ENCODE results near the gene FCN1.

Gene FCN1

DNA sequence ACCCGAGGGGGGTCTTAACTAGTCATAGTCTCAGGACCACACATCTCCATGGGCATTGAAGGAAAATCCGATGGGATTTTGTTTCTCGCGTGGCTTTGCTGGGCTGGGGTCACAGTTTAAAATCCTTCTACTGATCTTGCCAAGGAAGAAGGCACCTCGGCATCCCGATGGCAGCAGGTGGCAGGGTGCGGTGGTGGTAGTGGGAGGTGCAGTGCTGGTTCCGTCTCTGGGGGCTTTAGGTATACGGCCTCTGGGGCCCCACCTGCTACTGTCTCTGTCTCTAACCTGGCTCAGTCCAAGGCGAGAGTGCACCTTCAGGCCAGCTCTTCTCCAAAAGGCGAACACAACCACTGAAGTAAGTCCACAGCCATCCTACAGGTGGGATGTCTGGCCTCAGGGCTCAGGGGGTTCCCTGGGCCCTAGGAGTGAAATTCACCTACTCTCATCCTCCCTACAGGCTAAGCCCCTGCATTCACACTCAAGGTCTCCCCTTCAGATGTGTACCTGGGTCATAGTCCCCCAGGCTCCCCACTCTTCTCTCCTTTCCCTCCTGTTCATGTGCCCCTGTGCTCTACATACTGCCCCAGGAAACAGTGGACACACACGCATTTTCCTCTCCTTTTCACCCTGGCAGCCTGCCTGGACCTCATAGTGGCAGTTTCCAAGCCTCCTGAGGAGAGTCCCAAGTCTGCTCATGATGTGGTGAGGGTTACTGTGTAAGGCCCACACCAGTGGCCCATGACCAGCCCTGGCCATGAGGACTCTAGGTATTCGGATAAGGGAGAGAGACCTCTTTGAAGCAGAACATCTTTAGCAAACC is 37.8 kb downstream of the FCN1 start:
- no peak for DNase-seq (ENCODE audit: low read depth in 1 of 2, low spot score in 1 of 2)

DNA sequence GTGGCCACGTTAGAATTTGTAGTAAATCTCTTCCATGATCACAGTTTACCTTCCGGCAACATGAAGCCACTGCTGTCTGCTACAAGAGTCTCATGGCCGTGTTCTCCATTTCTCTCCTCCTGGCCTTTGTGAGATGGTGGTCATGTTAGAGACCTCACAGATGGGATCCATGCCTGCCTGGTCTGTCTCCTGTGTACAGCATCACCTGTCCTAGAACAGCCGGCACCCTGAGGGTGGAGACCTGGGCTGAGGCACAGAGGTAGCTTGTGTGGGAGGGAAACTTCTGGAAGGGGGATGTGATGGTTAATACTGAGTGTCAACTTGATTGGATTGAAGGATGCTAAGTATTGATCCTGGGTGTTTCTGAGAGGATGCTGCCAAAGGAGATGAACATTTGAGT is 40.2 kb downstream of the FCN1 start:
- DNase-seq (ENCODE audit: low read depth in 1 of 2, low spot score in 1 of 2): no peak

DNA sequence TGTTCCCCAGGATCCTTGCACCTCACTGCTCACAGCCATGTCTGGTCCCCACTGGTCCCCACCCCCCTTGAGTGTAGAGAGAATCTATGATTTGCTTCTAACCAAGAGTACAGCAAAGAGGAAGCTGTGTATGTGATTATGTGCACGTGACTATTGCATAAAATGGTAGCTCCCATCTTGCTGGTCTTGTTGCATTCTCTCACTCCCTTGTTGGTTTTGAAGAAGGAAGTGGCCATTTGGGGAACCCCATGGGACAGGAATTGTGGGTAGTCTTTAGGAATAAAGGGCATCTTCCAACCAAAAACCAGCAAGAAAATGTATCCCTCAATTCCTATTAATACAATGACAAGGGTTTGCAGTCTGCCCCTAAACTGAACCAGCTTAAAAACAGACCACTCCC is 42.3 kb downstream of the FCN1 start:
- DNase-seq (ENCODE audit: low read depth in 1 of 2, low spot score in 1 of 2): no peak

DNA sequence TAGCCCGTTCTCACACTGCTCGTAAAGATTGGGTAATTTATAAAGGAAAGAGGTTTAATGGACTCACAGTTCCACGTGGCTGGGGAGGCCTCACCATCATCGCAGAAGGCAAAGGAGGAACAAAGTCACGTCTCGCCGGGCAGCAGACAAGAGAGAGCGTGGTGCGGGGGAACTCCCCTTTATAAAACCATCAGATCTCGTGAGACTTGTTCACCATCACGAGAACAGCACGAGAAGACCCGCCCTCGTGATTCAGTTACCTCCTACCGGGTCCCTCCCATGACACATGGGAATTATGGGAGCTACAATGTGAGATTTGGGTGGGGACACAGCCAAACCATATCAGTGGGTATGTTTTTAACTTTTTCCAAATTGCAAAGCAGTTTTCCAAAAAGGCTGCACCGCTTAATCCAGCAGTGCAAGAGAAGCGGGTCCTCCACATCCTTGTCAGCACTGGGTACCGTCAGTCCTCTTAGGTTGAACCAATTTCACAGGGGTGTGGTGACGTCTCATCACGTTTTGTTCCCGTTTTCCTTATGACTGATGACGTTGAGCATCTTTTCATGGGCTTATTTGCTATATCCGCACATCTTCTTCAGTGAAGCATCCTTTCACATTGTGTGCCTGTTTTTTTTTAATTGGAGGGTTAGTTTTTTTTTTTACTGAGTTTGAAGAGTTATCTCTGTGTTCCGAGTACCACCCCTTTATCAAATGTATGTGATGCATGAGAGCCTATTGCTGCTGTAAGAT is 45.1 kb downstream of the FCN1 start:
- no peak for DNase-seq (ENCODE audit: low read depth in 1 of 2, low spot score in 1 of 2)

DNA sequence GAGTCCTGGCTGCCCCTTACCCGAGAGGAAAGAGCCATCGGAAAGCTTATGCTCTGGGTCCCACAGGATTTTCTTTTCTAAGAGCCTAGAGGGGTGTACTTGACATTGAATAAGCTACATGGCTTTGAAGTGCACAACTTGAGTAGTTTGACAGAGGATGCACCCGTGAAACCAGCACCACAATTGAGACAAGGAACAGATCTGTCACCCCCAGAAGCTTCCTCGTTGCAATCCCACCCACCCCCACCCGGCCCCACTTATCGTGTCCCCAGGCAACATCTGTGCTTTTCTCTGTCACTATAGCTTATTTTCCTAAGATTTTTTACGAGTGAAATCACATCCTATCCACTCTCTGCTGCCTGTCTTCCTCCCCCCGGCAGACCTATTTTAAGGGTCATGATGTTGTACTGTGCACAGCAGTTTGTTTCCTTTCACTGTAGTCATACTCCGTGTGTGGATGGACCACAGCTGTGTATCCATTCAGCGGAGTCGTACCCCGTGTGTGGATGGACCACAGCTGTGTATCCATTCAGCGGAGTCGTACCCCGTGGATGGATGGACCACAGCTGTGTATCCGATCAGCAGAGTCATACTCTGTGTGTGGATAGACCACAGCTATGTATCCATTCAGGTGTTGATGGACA is 45.9 kb downstream of the FCN1 start:
- no peak for DNase-seq (ENCODE audit: low read depth in 1 of 2, low spot score in 1 of 2)

DNA sequence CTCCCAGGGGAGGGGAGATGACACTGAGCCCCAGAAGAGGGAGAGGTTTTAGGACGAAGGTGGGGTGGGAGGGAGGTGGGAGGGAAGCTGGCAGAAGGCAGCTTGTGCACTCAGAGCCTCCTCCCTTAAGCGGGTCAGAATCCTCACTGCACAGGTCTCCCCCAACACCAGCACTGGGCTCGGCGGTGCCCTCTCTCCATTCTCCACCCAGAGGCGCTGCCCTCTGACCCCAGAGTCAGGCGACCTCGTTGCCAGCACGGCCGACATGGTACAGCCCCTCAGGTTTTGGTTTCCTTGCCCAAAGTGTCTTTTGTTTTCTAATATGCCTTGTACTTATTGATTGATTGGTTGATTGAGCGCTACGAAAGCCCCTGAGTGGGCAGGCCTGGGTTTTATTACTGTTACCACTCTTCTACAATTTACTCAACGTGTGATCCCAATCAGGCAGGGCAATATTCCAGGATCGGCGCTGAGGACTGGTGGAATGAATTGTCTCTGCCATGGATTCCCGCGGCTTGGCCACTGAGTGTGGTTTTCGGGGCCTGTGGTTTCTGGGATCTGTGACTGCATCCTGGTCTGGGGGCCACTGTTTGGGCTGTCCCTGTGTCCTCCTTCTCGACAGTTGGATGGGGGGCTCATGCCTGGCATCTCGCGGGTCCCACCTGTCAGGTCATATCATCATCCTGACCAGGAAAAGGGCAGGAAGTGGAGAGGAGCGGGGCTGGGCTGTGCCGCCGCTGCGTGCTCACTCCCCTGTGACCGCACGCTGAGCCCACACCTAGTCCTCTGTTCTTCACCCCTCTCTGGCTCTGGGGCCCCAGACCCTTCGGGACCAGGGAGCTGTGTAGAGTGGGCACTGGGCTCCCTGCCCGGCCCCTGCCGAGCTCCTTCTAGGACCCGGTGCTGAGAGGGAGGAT is 46.7 kb downstream of the FCN1 start:
- DNase-seq (ENCODE audit: low read depth in 1 of 2, low spot score in 1 of 2): no peak

DNA sequence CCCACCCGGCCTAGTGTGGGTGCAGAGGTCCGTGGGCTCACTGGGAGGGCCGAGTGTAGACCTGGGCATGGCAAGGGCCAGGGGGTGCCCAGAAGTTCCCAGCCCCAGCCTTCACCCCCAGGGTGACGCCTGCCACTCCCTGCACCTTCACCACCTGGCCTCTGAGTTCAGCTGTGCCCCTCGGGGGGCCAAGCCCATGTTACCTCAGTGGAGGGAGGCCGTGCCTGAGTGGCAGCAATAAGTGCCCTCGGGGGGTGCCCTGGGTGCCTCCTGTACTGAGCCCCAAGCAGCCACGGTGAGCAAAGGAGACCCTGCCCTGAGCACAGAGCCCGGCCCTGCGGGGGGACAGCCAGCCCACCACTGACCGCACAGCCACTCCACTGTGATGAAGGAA is 47.4 kb downstream of the FCN1 start:
- no peak for DNase-seq (ENCODE audit: low read depth in 1 of 2, low spot score in 1 of 2)

DNA sequence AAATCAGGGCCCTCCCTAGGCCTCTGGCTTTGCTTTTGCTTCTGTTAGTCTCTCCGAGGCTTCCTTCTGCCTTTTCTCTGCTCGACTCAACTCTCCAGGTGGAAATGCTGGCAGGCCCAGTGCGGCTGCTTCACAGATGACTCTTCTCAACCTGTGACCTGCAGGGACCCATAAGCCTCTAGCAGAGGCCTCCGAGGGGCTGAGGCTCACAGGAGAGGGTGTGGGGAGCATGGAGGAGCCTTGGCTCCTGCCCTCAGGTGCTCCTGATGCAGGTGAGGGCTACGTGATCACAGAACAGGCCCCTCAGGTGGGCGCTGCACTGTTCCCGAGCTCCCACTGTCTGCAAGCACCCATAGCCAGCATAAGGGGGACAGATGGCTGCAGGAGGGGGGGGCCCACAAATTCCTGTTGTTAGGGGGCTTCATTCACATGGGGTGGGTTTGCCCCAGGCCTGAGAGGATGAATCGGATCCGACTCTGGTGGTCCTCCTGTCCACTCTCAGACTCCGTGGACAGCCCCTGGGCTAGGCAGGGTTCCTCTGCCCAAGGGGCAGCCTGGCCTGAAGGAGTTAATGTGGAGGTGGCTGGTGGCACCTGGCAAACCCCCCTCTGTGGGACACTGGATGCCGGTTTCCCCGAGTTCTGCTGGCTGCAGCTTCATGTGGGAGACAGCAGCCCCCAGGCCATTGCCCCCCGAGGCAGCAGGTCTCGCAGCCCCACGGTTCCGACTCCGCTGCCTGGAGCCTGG is 48.0 kb downstream of the FCN1 start:
- no peak for DNase-seq (ENCODE audit: low read depth in 1 of 2, low spot score in 1 of 2)

DNA sequence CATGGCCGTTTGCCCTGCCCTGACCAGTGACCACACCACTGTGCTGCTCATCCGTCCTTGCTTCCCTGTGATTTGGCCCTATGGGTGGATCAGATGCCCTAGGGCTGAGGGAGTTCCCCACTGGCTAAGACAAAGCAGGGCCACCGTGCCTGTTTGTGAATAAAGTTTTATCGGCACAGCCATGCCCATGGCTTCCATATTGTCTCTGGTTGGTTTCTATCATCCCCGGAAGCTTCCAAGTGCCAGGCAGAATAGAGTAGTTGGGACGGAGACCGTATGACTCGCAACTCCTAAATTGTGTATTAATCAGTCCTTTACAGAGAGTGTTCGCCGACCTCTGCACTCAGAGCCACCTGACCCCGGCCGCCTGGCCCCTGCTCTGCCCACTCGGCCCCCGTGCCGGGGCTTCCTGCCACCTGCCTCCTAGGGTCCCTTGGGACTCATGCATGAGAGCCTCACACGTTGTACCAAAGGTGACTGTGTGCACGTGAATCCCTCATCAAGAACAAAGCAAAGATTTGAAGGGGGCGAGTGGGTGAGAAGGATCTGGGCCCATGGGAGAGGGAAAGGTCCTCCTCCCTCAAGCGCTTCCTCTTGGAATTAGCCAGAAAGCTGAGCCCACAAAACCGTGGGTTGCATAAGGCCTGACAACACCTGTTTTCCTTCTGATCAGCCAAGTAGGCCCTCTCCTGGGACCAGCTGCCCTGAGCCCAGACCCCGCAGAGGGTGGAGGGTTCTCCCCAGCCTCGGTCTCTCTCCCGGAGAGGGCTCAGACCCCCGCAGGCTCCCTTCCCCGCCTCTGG is 48.8 kb downstream of the FCN1 start:
- DNase-seq (ENCODE audit: low read depth in 1 of 2, low spot score in 1 of 2): no peak

DNA sequence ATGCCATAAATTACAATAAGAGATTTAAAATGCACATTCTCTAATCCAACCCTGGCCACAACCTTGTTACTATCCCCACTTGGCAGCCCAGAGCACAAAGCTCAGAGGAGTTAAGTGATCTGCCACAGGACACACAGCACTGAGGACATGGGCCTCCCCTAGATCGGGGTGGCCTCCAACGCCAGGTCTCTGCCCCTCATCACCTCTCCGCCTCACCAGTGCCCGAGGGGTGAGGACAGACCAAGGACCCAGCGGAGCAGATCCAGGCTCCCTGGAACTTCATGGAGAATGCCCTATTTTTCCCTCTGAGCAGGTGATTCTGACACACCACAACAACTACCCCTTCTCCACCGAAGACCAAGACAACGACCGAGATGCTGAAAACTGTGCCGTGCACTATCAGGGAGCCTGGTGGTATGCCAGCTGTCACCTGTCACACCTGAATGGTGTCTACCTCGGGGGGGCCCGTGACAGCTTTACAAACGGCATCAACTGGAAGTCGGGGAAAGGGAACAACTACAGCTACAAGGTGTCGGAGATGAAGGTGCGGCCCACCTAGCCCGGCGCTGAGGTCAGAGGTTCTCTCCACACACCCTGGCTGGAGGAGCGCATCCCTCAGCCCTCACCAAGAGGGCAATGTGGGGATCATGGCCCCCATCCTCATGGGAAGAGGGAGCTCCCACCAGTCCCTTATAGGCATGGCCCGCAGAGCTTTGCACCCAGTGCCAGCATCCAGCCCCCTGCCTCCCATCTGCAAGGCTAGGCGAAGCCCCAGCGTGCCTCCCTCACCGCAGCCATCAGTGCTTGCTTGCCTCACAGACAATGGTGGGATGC is 49.6 kb downstream of the FCN1 start:
- DNase-seq (ENCODE audit: low read depth in 1 of 2, low spot score in 1 of 2): no peak

DNA sequence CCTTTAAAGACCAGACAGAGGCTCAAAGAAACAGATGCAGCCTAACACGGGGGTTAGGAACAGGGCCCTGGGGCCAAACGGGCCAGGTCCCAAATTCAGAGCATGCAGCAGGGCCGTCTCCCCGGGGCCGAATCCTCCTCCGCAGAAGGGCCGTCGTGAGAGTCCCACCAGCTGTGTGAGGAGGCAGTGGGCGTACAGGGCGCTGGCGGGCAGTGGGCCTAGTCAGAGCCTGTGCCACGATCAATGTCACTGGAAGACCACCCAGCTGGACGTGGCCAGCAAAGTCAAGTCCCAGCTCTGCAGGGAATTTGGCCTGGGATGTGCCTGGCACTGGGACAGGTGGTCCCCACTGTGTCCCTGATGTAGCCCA is 52.9 kb downstream of the FCN1 start:
- no peak for DNase-seq (ENCODE audit: low read depth in 1 of 2, low spot score in 1 of 2)

DNA sequence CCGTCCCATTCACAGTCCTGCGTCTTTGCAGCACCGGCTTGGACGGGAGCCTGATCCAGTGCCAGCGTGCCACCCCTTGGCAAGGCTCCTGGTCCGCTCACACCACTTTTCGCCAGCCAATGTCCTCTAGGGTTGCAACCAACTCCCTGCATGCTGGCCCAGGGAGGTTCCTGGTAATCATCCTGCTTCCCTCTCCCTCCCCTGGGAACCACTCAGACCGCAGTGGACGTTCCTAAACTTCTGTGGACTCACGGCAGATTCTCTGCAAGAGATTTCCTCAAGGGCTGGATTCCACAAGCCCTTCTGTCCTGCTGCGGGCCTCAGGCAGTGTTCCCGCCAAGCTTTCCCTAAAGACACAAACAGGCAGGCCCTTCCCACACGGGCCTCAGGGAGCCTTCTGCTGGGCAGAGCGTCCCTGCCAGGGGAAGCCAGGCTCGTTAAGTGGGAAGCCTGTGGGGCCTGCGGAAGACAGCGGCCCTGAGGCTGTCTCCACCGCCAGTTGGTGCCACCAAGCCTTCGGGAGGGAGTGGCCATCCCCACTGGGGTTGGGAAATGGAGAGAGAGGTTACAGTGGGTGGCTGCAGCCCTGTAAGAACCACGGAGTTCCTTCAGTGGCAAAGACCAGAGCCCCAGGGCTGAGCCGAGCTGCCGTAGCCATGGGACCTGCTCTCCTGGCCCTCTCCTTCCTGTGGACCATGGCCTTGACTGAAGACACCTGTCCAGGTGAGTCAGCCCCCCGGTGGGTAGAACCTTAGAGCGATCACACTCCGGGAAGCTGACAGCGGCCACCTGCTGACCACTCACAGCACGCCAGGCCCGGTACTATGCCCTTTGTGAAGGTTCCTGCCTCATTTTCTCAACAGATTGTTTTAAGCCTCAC is 53.5 kb downstream of the FCN1 start:
- DNase-seq (ENCODE audit: low read depth in 1 of 2, low spot score in 1 of 2): no peak

DNA sequence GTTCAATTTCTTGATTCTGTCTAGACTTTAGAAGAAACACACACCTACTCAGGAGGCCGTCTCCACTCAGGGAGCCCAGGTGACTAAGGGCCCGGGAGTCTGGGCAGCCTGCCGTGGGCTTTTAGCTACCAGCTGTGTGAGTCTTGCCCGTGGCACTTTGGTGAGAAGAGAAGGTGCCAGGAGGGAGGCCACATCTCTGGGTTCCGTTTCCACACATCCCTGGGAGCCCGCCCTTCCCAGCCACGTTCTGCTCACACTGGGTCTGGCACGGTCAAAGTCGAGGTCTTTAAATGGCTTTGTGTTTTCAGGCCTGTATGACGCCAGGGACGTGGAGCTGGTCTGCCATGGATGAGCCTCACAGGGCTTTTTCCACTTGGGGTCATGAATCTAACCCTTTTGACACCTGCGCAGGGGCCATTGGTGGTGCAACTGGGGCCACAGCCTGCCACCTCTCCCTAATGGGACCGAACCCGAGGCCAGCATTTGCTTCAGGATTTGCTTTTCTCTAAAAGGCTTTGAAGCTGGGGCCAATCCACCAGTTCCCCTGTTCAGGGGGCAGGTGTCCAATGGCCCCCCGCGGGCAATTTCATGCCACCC is 54.3 kb downstream of the FCN1 start:
- DNase-seq (ENCODE audit: low read depth in 1 of 2, low spot score in 1 of 2): no peak

DNA sequence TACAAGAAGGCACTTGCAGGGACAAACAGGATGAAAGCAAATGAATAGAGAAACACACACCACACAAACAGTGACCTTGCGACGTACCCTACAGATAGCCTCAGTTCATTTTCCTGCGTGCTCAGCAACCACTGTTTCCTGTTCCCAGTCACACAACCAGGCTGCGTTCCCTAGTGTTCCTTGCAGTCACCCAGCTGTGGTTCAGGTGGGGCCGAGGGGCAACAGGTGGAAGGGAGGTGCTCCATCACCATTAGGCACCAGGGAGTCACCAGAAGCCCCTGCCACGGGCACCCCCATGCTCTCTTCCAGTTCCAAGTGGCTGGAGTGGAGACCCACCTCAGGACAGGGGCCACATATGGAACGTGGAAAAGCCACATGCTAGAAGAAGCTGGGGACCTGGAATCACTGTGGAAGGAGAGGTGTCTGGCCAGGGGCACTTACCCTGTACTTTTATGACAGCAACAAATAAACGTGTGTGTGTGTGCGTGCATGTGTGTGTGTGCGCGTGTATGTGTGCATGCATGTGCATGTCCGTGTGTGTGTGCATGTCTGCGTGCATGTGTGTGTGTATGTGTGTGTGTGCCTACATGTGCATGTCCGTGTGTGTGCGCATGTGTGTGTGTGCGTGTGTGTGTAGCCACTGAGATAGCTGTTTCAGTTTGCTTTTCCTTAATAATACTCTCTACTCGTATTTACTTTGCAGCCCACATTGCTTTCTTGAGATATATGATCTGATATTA is 55.9 kb downstream of the FCN1 start:
- no peak for DNase-seq (ENCODE audit: low read depth in 1 of 2, low spot score in 1 of 2)

DNA sequence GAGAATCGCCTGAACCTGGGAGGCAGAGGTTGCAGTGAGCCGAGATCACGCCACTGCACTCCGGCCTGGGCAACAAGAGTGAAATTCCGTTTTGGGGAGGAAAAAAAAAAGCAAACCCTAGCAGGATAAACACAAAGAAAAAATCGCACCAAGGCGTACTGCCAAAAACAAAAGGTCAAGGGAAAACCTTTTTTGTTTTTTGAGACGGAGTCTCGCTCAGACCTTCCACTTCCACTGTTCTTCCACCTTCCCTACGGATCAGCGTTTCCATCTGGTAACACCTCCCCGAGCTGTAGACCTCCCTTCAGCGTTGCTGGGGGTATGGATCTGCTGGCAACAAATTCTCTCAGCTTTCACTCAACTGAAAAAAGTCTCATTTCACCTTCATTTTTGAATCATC is 57.2 kb downstream of the FCN1 start:
- no peak for DNase-seq (ENCODE audit: low read depth in 1 of 2, low spot score in 1 of 2)

DNA sequence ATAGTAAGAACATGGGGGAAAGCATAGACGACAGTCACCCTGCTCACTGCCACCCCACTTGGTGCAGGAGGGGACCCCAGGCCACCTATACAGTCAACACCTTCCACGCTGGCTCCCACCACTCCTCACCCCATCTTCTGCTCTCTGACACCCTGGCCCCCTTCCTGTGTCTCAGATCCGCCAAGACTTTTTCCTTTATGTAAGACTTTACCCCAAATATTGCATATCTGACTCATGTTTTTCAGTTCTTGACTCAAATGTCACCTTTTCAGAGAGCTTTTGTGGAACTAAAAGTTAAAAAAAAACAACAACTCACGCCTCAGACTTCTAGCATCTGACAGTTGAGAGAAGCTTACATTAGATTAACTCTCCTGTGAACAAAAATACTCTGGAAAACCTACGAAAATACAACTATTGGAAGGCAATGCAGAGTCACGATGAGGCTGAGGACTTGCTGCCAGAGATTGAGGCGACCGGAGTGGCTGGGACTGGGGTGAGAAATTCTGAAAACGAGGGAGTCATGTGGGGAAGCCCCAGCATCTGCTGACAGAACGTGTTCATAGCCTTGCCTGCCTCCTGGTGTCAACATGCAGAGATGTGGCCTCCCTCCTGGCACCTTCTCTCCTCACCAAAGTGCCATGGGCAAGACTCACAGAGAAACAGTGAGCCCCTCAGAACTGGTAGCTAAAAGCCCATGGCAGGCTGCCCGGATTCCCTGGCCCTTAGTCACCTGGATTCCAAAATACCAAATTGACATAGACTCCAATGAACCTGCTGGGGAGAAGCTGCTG is 59.5 kb downstream of the FCN1 start:
- DNase-seq (ENCODE audit: low read depth in 1 of 2, low spot score in 1 of 2): no peak

Measured in stimulated activated CD4-positive, alpha-beta T cell treated with anti-CD3 and anti-CD28 coated beads, Interleukin-15, amount 100 ng/mL, for 1 hour (primary cell).